ENCODE data around the gene ZDHHC3. TPM values are rescaled to one million over a fixed set of nuclear protein-coding genes. Genes with fewer than 3 reads are reported as not detected.

Gene ZDHHC3
- total and polyA plus RNA-seq, 2 donors (not counting 1 experiment from before 2014, with no cell fraction given), result 37.2 to 52.6 TPM

DNA sequence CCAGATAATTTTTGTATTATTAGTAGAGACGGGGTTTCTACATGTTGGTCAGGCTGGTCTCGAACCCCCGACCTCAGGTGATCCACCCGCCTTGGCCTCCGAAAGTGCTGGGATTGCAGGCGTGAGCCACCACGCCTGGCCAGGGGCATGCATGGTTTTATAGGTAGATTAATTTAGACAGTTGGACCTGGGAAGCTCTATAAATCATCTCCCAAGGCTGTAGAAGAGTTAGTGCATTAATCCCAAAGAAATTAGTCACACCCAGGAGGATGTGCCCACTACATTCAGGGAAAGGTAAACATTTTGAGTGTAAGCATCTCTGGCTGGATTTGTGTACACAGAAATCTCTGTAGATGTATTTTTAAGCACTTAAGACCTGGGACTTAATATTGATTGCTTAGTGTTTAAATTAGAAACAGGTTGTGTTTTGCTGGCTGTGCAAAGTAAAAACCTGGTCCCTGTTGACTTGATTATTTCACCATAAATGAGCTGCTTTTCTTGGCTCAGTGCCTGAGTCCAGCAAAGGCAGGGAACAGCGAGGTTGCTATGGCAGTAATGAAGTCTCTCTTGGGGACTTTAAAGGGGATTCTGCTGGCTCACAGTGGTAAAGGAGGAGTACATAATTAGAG, 19.3 kb upstream of the ZDHHC3 start:
- 100% methylated on average over 6 of the region's 8 CpGs for WGBS (ENCODE audit: insufficient coverage)
- H3K4me3 ChIP-seq (ENCODE audit: control extremely low read depth in 1 of 5, extremely low read depth in 1 of 5, insufficient read depth in 1 of 5, low read depth in 2 of 5, low read length in 4 of 5), result no peak overlapping the region
- Mint-ChIP-seq H3K9me3 (ENCODE audit: insufficient read depth) (no peaks in the 10 kb centered on the region), H3K27me3 (no peaks in the 10 kb centered on the region), H3K4me1 (no peaks in the 10 kb centered on the region), H3K27ac (no peak overlapping the region), H3K4me3 (no peak overlapping the region)
- H3K27ac ChIP-seq (ENCODE audit: low read length in 2 of 2), result no peak overlapping the region
- H3K4me1 ChIP-seq (ENCODE audit: control insufficient read depth in 2 of 2, insufficient read depth in 2 of 2, low read length in 2 of 2), result peaks cover 0 to 3% of the 10 kb centered on the region in 2 donors
- POLR2A ChIA-PET, result no interaction called here
- no peaks in the 10 kb centered on the region for H3K9me3 ChIP-seq (ENCODE audit: control extremely low read depth in 1 of 3, control insufficient read depth in 2 of 3, insufficient read depth in 1 of 3, low read length in 2 of 3)
- TF ChIP-seq EZH2 (IDR thresholded peaks at IDR 0.05; ENCODE audit: borderline replicate concordance, insufficient read depth, low read depth, low read length, poor library complexity, severe bottlenecking), result no peak
- TF ChIP-seq, protein P1, sequence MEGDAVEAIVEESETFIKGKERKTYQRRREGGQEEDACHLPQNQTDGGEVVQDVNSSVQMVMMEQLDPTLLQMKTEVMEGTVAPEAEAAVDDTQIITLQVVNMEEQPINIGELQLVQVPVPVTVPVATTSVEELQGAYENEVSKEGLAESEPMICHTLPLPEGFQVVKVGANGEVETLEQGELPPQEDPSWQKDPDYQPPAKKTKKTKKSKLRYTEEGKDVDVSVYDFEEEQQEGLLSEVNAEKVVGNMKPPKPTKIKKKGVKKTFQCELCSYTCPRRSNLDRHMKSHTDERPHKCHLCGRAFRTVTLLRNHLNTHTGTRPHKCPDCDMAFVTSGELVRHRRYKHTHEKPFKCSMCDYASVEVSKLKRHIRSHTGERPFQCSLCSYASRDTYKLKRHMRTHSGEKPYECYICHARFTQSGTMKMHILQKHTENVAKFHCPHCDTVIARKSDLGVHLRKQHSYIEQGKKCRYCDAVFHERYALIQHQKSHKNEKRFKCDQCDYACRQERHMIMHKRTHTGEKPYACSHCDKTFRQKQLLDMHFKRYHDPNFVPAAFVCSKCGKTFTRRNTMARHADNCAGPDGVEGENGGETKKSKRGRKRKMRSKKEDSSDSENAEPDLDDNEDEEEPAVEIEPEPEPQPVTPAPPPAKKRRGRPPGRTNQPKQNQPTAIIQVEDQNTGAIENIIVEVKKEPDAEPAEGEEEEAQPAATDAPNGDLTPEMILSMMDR (IDR thresholded peaks at IDR 0.05), result no peak
- intact Hi-C loops (cut with micrococcal nuclease), result no loop called here
- H3K27me3 ChIP-seq (replicated peaks in 1 of 4; ENCODE audit: control extremely low read depth in 1 of 4, control insufficient read depth in 3 of 4, insufficient read depth in 4 of 4, low read length in 3 of 4), result no peaks in the 10 kb centered on the region
- peaks cover 5% of the 10 kb centered on the region for H3K79me2 ChIP-seq (ENCODE audit: control insufficient read depth, insufficient read depth, low read length)
- H3K4me2 ChIP-seq (replicated peaks; ENCODE audit: low read depth, low read length, poor library complexity, severe bottlenecking), result no peak overlapping the region
- peaks cover 0 to 53% of the 10 kb centered on the region in 2 experiments for H3K36me3 ChIP-seq (replicated peaks in 1 of 2; ENCODE audit: control extremely low read depth in 1 of 2, control insufficient read depth in 1 of 2, extremely low read depth in 1 of 2, insufficient read depth in 2 of 2, low read length in 1 of 2)
- no peak for ATAC-seq (ENCODE audit: low read depth)
- no peak for DNase-seq
- H4K20me1 ChIP-seq (ENCODE audit: control insufficient read depth, insufficient read depth, low read length, poor library complexity, severe bottlenecking), result peaks cover 10% of the 10 kb centered on the region
- CTCF ChIA-PET, result interaction anchor here (1.5 kb wide), 1 partner anchor 8 kb away, joined by 4 read pairs; no protein-coding TSS in a partner anchor
- H2AFZ ChIP-seq (ENCODE audit: insufficient read depth, low read depth, low read length, poor library complexity, severe bottlenecking), result no peak overlapping the region
- no peak overlapping the region for H3K9ac ChIP-seq (ENCODE audit: low read length)

DNA sequence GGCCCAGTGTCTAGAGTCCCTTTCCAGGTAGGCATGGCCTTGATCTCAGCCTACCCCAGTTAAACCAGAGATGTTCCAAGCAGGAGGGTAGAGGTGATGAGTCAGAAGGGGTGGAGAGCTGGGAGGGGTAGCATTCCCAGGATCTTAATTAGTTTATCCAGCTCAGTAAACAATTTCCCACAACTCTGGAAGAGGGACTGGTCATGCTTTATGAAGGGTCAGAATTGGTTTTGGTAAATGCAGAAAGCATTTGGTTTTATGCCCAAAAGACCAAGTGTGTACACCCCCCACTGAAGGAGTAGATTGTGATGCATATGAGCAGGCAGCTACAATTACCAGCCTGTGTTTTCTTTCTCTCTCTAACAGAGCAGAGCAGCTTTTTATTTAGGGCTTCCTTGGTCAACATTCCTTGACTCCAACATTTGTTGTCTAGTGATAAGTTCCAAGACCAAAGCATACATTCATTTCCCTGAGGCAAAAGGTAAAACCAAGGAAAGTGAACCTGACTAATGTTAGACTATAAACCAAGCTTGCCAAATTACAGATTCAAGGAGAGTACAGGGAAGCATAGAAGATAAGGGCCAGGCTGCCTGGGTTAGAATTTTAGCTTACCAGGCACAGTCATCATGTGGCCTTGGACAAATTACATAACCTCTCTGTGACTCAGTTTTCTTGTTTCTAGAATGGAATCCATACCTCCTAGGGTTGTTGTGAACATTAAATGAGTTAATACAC, 17.7 kb upstream of the ZDHHC3 start:
- H3K9ac ChIP-seq (ENCODE audit: low read length), result no peak overlapping the region
- POLR2A ChIA-PET, result no interaction called here
- no peaks in the 10 kb centered on the region for H3K9me3 ChIP-seq (ENCODE audit: control extremely low read depth in 1 of 3, control insufficient read depth in 2 of 3, insufficient read depth in 1 of 3, low read length in 2 of 3)
- H3K27ac Mint-ChIP-seq, result no peak overlapping the region
- no peaks in the 10 kb centered on the region for H3K4me1 Mint-ChIP-seq
- peaks cover 0 to 3% of the 10 kb centered on the region in 2 donors for H3K4me1 ChIP-seq (ENCODE audit: control insufficient read depth in 2 of 2, insufficient read depth in 2 of 2, low read length in 2 of 2)
- ATAC-seq (ENCODE audit: low read depth) (no peak), DNase-seq (no peak)
- intact Hi-C loops (cut with micrococcal nuclease), result no loop called here
- no peak overlapping the region for H3K4me3 Mint-ChIP-seq
- no peak overlapping the region for H3K4me2 ChIP-seq (replicated peaks; ENCODE audit: low read depth, low read length, poor library complexity, severe bottlenecking)
- H3K27me3 Mint-ChIP-seq, result no peaks in the 10 kb centered on the region
- H3K4me3 ChIP-seq (ENCODE audit: control extremely low read depth in 1 of 5, extremely low read depth in 1 of 5, insufficient read depth in 1 of 5, low read depth in 2 of 5, low read length in 4 of 5), result no peak overlapping the region
- no peak overlapping the region for H2AFZ ChIP-seq (ENCODE audit: insufficient read depth, low read depth, low read length, poor library complexity, severe bottlenecking)
- peaks cover 5% of the 10 kb centered on the region for H3K79me2 ChIP-seq (ENCODE audit: control insufficient read depth, insufficient read depth, low read length)
- H4K20me1 ChIP-seq (ENCODE audit: control insufficient read depth, insufficient read depth, low read length, poor library complexity, severe bottlenecking), result peaks cover 18% of the 10 kb centered on the region
- H3K27me3 ChIP-seq (replicated peaks in 1 of 4; ENCODE audit: control extremely low read depth in 1 of 4, control insufficient read depth in 3 of 4, insufficient read depth in 4 of 4, low read length in 3 of 4), result no peaks in the 10 kb centered on the region
- TF ChIP-seq, protein P1 (IDR thresholded peaks at IDR 0.05), result no peak
- TF ChIP-seq EZH2 (IDR thresholded peaks at IDR 0.05; ENCODE audit: borderline replicate concordance, insufficient read depth, low read depth, low read length, poor library complexity, severe bottlenecking), result no peak
- H3K36me3 ChIP-seq (replicated peaks in 1 of 2; ENCODE audit: control extremely low read depth in 1 of 2, control insufficient read depth in 1 of 2, extremely low read depth in 1 of 2, insufficient read depth in 2 of 2, low read length in 1 of 2), result peaks cover 0 to 51% of the 10 kb centered on the region in 2 experiments
- no peak overlapping the region for H3K27ac ChIP-seq (ENCODE audit: low read length in 2 of 2)
- CTCF ChIA-PET, result interaction anchor here (0.5 to 2.3 kb wide), 11 partner anchors 8 to 461 kb away, joined by 3 to 7 read pairs (median 3); partner anchors contain the start of genes EXOSC7 and ZDHHC3
- H3K9me3 Mint-ChIP-seq (ENCODE audit: insufficient read depth), result no peaks in the 10 kb centered on the region
